HCT116 (cell line): ENCODE data around the gene RWDD4.
A peak's percentile ranks its signal among the peaks of the same experiment; 100 is the strongest.

ENCODE experiments used
- ATF3 ChIP-seq: IDR thresholded peaks from 2 replicates; pipeline ENCODE4 v1.6.1; 2012
- CEBPB ChIP-seq: IDR thresholded peaks from 2 replicates; pipeline ENCODE4 v1.6.1; 2012; ENCODE audit warnings: low read depth
- ELF1 ChIP-seq: IDR thresholded peaks from 2 replicates; pipeline ENCODE4 v1.6.1; 2012; ENCODE audit warnings: low read depth, borderline replicate concordance
- EZH2phosphoT487 ChIP-seq: fragments of 200-600 bp; IDR thresholded peaks from 2 replicates; pipeline ENCODE4 v1.6.1; 2018; ENCODE audit warnings: antibody characterized with exemption, borderline replicate concordance
- MAX ChIP-seq: IDR thresholded peaks from 2 replicates; pipeline ENCODE4 v1.6.1; 2012
- POLR2AphosphoS5 ChIP-seq: IDR thresholded peaks from 2 replicates; pipeline ENCODE4 v1.6.1; 2011; ENCODE audit warnings: mild to moderate bottlenecking, low read depth, low read length, moderate library complexity
- RAD21 ChIP-seq: IDR thresholded peaks from 2 replicates; pipeline ENCODE4 v1.6.1; 2012; ENCODE audit warnings: low read depth, mild to moderate bottlenecking
- ZFX ChIP-seq: fragments of 450-650 bp; IDR thresholded peaks from 2 replicates; pipeline ENCODE4 v1.6.1; 2017
- TF ChIP-seq, protein P1 (sequence below), 3 experiments: fragments of 200-600 bp in 1 of 3; sonication (generic) in 1 of 3; IDR thresholded peaks in 2 of 3; conservative IDR thresholded peaks in 1 of 3; 2 replicates each; pipeline ENCODE4 v1.5.1; 2012 to 2017; ENCODE audit warnings: low read depth in 2 of 3, low read length in 2 of 3, antibody characterized with exemption in 1 of 3, borderline replicate concordance in 1 of 3, control low read depth in 1 of 3, mild to moderate bottlenecking in 1 of 3, mixed read lengths in 1 of 3, mixed run types in 1 of 3, moderate library complexity in 1 of 3; ENCODE audit not compliant: insufficient read depth in 1 of 3

GRCh38 chr4:183602557-183603027 is 56.4 kb downstream of the RWDD4 start:
- TF ChIP-seq EZH2phosphoT487: no peak
- TF ChIP-seq, protein P1, sequence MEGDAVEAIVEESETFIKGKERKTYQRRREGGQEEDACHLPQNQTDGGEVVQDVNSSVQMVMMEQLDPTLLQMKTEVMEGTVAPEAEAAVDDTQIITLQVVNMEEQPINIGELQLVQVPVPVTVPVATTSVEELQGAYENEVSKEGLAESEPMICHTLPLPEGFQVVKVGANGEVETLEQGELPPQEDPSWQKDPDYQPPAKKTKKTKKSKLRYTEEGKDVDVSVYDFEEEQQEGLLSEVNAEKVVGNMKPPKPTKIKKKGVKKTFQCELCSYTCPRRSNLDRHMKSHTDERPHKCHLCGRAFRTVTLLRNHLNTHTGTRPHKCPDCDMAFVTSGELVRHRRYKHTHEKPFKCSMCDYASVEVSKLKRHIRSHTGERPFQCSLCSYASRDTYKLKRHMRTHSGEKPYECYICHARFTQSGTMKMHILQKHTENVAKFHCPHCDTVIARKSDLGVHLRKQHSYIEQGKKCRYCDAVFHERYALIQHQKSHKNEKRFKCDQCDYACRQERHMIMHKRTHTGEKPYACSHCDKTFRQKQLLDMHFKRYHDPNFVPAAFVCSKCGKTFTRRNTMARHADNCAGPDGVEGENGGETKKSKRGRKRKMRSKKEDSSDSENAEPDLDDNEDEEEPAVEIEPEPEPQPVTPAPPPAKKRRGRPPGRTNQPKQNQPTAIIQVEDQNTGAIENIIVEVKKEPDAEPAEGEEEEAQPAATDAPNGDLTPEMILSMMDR (IDR thresholded peaks at IDR 0.05 in 2 of 3, conservative IDR thresholded peaks at IDR 0.05 in 1 of 3; ENCODE audit: borderline replicate concordance in 1 of 3, insufficient read depth in 1 of 3, low read depth in 2 of 3, low read length in 2 of 3): peak; percentile 15 to 23 (median 23); a peak in 3 of 6 replicates
- TF ChIP-seq CEBPB: no peak
- no peak for TF ChIP-seq POLR2AphosphoS5
- no peak for TF ChIP-seq MAX
- TF ChIP-seq ZFX: no peak
- no peak for TF ChIP-seq ATF3
- TF ChIP-seq RAD21: peak; percentile 36
- no peak for TF ChIP-seq ELF1
